Measurements from ENCODE around the gene HHLA2. TPM values are rescaled to one million over a fixed set of nuclear protein-coding genes. Genes with fewer than 3 reads are reported as not detected.
"Not testable (repeated sequence)": the region's sequence is repeated elsewhere in the genome, so short reads cannot be mapped to it uniquely, and the experiment has no call there.

Gene HHLA2
- total RNA-seq, 1 donor from 2014 or later = 2.3 TPM

GRCh38 chr3:108285176-108285575, 11.2 kb upstream of the HHLA2 start:
- DNase-seq (ENCODE audit: extremely low spot score, unreplicated experiment) = no peak
- no peak for TF ChIP-seq CTCF (conservative IDR thresholded peaks at IDR 0.05)
- Mint-ChIP-seq H3K36me3 (no peaks in the 10 kb centered on the region), H3K4me3 (no peak overlapping the region), H3K9me3 (peaks cover 8% of the 10 kb centered on the region), H3K27me3 (no peaks in the 10 kb centered on the region), H3K27ac (no peak overlapping the region), H3K4me1 (ENCODE audit: unreplicated experiment) (peaks cover 17% of the 10 kb centered on the region)

GRCh38 chr3:108287146-108287545, 9.2 kb upstream of the HHLA2 start:
- Mint-ChIP-seq H3K4me3 (no peak overlapping the region), H3K27ac (no peak overlapping the region), H3K4me1 (ENCODE audit: unreplicated experiment) (peaks cover 17% of the 10 kb centered on the region), H3K9me3 (peaks cover 21% of the 10 kb centered on the region), H3K27me3 (no peaks in the 10 kb centered on the region), H3K36me3 (no peaks in the 10 kb centered on the region)
- DNase-seq (ENCODE audit: extremely low spot score, unreplicated experiment) = no peak
- TF ChIP-seq CTCF (conservative IDR thresholded peaks at IDR 0.05) = no peak

- peaks cover 12% of the 10 kb centered on the region for H3K4me1 Mint-ChIP-seq (ENCODE audit: unreplicated experiment)
- not testable (repeated sequence) for H3K27ac Mint-ChIP-seq; DNase-seq (ENCODE audit: extremely low spot score, unreplicated experiment); H3K4me3 Mint-ChIP-seq; H3K27me3 Mint-ChIP-seq; H3K36me3 Mint-ChIP-seq
- peaks cover 21% of the 10 kb centered on the region for H3K9me3 Mint-ChIP-seq
Measured at GRCh38 chr3:108288193-108288592, 8.2 kb upstream of the HHLA2 start.

- Mint-ChIP-seq H3K27ac (no peak overlapping the region), H3K27me3 (no peaks in the 10 kb centered on the region)
Measured at GRCh38 chr3:108289159-108289558, 7.2 kb upstream of the HHLA2 start.

GRCh38 chr3:108292450-108292849, 3.9 kb upstream of the HHLA2 start:
- H3K9me3 Mint-ChIP-seq = peaks cover 13% of the 10 kb centered on the region
- TF ChIP-seq CTCF (conservative IDR thresholded peaks at IDR 0.05) = no peak
- no peak for DNase-seq (ENCODE audit: extremely low spot score, unreplicated experiment)
- no peak overlapping the region for H3K4me3 Mint-ChIP-seq
- no peaks in the 10 kb centered on the region for H3K36me3 Mint-ChIP-seq
- no peaks in the 10 kb centered on the region for H3K27me3 Mint-ChIP-seq
- no peak overlapping the region for H3K27ac Mint-ChIP-seq
- peaks cover 8% of the 10 kb centered on the region for H3K4me1 Mint-ChIP-seq (ENCODE audit: unreplicated experiment)

More at GRCh38 chr3:108289159-108289558, 7.2 kb upstream of the HHLA2 start:
- Mint-ChIP-seq H3K4me1 (ENCODE audit: unreplicated experiment) (peaks cover 12% of the 10 kb centered on the region), H3K4me3 (no peak overlapping the region), H3K36me3 (no peaks in the 10 kb centered on the region), H3K9me3 (peaks cover 21% of the 10 kb centered on the region)
- no peak for DNase-seq (ENCODE audit: extremely low spot score, unreplicated experiment)
- no peak for TF ChIP-seq CTCF (conservative IDR thresholded peaks at IDR 0.05)

GRCh38 chr3:108292905-108293328, 3.4 kb upstream of the HHLA2 start:
- Mint-ChIP-seq H3K27me3 (no peaks in the 10 kb centered on the region), H3K27ac (no peak overlapping the region), H3K9me3 (peaks cover 13% of the 10 kb centered on the region), H3K4me3 (no peak overlapping the region), H3K4me1 (ENCODE audit: unreplicated experiment) (peaks cover 8% of the 10 kb centered on the region), H3K36me3 (no peaks in the 10 kb centered on the region)
- no peak for TF ChIP-seq CTCF (conservative IDR thresholded peaks at IDR 0.05)
- no peak for DNase-seq (ENCODE audit: extremely low spot score, unreplicated experiment)

All from type B pancreatic cell (in vitro differentiated cells).